Superior temporal gyrus (tissue), 1 donor: ENCODE results near the gene CX3CL1.
"Not testable (repeated sequence)": the region's sequence is repeated elsewhere in the genome, so short reads cannot be mapped to it uniquely, and the experiment has no call there.

Experiments
- DNase-seq: peaks from one replicate; pipeline ENCODE4 v3.0.0-alpha.2; 2016; ENCODE audit errors: extremely low spot score

The CX3CL1 gene

GRCh38 chr16:57357330-57358085 is 14.8 kb upstream of the CX3CL1 start:
- DNase-seq = no peak

GRCh38 chr16:57358086-57358420 is 14.2 kb upstream of the CX3CL1 start:
- no peak for DNase-seq

GRCh38 chr16:57358527-57359095 is 13.7 kb upstream of the CX3CL1 start, which contains the start of gene CCL22:
Gene CCL22 (plus strand): TSS chr16:57358783. CDS start chr16:57358817, 34 bp downstream.
- DNase-seq = no peak

- DNase-seq = no peak
Observed at GRCh38 chr16:57360321-57360935, 11.9 kb upstream of the CX3CL1 start.

GRCh38 chr16:57361404-57361803 is 10.9 kb upstream of the CX3CL1 start:
- DNase-seq = no peak

GRCh38 chr16:57364143-57364542 is 8.1 kb upstream of the CX3CL1 start:
- no peak for DNase-seq

GRCh38 chr16:57366544-57367040 is 5.7 kb upstream of the CX3CL1 start:
- no peak for DNase-seq

- no peak for DNase-seq
Observed at GRCh38 chr16:57367116-57367752, 5.1 kb upstream of the CX3CL1 start.

- no peak for DNase-seq
Observed at GRCh38 chr16:57371494-57372371, 557 bp upstream of the CX3CL1 start.

GRCh38 chr16:57373117-57373947 is 1.0 kb downstream of the CX3CL1 start:
- no peak for DNase-seq

- DNase-seq = peak; percentile 53
Observed at GRCh38 chr16:57374067-57374534, 1.8 kb downstream of the CX3CL1 start.

GRCh38 chr16:57374925-57375465 is 2.7 kb downstream of the CX3CL1 start:
- DNase-seq = not testable (repeated sequence)

GRCh38 chr16:57376313-57376818 is 4.1 kb downstream of the CX3CL1 start:
- no peak for DNase-seq

- no peak for DNase-seq
Observed at GRCh38 chr16:57377080-57377841, 5.0 kb downstream of the CX3CL1 start.

GRCh38 chr16:57379579-57379978 is 7.3 kb downstream of the CX3CL1 start:
- no peak for DNase-seq

GRCh38 chr16:57380671-57381462 is 8.6 kb downstream of the CX3CL1 start:
- DNase-seq = no peak

- DNase-seq = no peak
Observed at GRCh38 chr16:57381791-57382534, 9.7 kb downstream of the CX3CL1 start.
